ENCODE data around the gene PTPN12.
A peak's percentile ranks its signal among the peaks of the same experiment; 100 is the strongest.
"Not testable (repeated sequence)": the region's sequence is repeated elsewhere in the genome, so short reads cannot be mapped to it uniquely, and the experiment has no call there.

Gene PTPN12

DNA sequence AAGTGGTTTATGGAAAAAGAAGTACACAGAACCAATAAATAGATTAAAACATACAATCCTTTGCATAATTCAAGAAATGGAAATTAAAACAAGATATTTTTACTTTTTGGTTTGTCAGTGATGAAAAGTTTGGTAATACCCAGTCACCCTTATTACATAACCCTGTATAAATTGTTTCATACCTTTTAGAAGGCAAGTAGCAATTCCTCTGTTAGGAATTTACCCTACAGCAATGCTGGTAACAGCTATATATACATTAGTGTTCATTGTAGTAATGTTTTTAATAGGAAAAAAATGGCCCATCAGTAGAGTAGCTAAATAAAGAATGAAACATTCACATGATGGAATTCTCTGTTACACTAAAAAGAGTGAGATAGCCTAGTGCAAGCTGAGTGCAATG lies 42.7 kb downstream of the PTPN12 start:
- DNase-seq (ENCODE audit: low spot score), result no peak

GRCh38 chr7:77580762-77581350 lies 43.8 kb downstream of the PTPN12 start:
- DNase-seq (ENCODE audit: low spot score), result no peak

DNA sequence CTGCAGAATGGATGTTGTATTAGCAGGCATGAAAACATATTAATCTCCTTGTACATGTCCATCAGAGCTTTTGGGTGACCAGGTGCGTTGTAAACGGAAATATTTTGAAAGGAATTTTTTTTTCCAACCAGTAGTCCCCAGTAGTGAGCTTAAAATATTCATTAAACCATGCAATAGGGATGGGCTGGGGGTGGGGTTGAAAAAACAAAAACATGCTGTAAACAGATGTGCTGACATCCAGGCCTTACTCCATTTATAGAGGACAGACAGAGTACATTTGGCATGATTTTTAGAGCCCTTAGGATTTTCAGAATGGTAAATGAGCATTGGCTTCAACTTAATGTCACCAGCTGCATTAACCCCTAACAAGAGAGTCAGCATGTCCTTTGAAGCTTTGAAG lies 50.2 kb downstream of the PTPN12 start:
- no peak for DNase-seq (ENCODE audit: low spot score)

- DNase-seq (ENCODE audit: low spot score), result no peak
Measured at GRCh38 chr7:77600952-77601351, 63.9 kb downstream of the PTPN12 start.

- no peak for DNase-seq (ENCODE audit: low spot score)
Measured at GRCh38 chr7:77606562-77606961, 69.5 kb downstream of the PTPN12 start.

GRCh38 chr7:77619314-77619713 lies 82.2 kb downstream of the PTPN12 start:
- DNase-seq (ENCODE audit: low spot score), result no peak

GRCh38 chr7:77626586-77627308 lies 89.7 kb downstream of the PTPN12 start:
- DNase-seq (ENCODE audit: low spot score), result no peak

DNA sequence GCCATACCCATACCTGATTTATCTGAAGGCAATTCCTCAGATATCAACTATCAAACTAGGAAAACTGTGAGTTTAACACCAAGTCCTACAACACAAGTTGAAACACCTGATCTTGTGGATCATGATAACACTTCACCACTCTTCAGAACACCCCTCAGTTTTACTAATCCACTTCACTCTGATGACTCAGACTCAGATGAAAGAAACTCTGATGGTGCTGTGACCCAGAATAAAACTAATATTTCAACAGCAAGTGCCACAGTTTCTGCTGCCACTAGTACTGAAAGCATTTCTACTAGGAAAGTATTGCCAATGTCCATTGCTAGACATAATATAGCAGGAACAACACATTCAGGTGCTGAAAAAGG lies 90.2 kb downstream of the PTPN12 start:
- no peak for DNase-seq (ENCODE audit: low spot score)

DNA sequence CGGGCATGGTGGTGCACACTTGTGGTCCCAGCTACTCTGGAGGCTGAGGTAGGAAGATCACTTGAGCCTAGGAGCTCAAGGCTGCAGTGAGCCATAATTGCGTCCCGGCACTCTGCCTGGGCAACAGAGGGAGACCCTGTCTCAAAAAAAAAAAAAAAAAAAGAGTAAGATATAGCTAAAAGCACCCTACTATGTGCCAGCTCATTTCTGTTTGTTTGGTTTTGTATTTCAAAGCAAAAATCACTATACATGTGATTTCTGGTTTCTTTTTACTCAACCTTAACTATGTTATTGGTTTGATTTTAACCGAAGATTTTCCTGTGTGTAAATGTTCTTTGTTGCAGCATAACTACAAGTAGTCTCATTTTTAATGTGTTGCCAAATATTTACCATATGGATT lies 92.7 kb downstream of the PTPN12 start:
- DNase-seq (ENCODE audit: low spot score), result no peak

GRCh38 chr7:77631820-77632219 lies 94.7 kb downstream of the PTPN12 start:
- no peak for DNase-seq (ENCODE audit: low spot score)

GRCh38 chr7:77644774-77645173 lies 107.7 kb downstream of the PTPN12 start:
- DNase-seq (ENCODE audit: low spot score), result no peak

- no peak for DNase-seq (ENCODE audit: low spot score)
Measured at GRCh38 chr7:77648742-77649338, 111.7 kb downstream of the PTPN12 start.

DNA sequence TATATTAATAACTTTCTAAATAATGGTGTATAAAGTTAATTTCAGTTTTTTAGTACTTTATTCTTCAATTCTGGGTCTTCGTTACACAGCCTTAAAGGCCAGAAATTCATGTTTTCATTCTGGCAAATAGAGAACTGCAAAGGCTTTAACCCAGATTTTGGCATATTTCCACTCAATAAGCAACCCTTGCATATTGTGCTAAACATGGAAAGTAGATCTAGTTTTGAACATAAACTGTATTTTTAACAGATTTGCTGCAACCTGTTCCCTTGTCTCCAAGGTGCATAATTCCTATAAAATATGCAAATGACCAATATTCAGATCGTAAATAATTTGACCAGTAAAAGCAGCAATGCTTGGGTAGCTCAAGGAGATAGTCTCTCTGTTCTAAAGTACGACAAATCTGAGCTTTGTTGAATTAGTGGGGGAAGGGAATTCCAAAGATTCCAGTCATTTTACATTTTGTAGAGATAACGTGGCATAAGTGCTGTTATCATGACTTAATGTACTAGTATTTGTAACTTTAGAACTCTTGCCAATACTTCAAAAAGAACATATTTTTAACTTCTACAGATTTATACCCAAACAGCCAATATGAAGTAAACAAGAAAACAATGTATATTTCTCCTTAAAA lies 112.7 kb downstream of the PTPN12 start:
- no peak for DNase-seq (ENCODE audit: low spot score)

- DNase-seq (ENCODE audit: low spot score), result peak; percentile 59
Measured at GRCh38 chr7:77651575-77652162, 114.6 kb downstream of the PTPN12 start.

- DNase-seq (ENCODE audit: low spot score), result not testable (repeated sequence)
Measured at GRCh38 chr7:77652826-77653225, 115.7 kb downstream of the PTPN12 start.

DNA sequence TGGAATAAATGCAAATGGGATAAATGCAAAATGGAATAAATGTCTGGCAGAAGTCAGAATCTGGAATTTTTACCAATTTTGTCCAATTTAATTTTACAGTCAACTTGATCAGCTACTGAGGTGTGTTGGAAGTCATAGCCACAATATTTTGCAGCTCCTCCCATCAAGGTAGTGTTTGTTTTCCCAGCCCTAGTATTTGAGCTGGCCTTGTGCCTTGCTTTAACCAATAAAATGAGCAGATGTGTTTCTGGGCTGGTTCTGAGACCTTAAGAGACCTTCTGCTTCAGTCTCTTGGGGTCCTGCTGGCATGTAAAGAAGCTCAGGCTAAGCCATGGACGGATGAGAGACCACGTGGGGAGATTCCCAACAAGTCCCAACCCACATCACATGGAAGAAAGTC lies 116.5 kb downstream of the PTPN12 start:
- DNase-seq (ENCODE audit: low spot score), result no peak

GRCh38 chr7:77655356-77655755 lies 118.3 kb downstream of the PTPN12 start:
- no peak for DNase-seq (ENCODE audit: low spot score)

- DNase-seq (ENCODE audit: low spot score), result no peak
Measured at GRCh38 chr7:77655836-77656455, 118.9 kb downstream of the PTPN12 start.

DNA sequence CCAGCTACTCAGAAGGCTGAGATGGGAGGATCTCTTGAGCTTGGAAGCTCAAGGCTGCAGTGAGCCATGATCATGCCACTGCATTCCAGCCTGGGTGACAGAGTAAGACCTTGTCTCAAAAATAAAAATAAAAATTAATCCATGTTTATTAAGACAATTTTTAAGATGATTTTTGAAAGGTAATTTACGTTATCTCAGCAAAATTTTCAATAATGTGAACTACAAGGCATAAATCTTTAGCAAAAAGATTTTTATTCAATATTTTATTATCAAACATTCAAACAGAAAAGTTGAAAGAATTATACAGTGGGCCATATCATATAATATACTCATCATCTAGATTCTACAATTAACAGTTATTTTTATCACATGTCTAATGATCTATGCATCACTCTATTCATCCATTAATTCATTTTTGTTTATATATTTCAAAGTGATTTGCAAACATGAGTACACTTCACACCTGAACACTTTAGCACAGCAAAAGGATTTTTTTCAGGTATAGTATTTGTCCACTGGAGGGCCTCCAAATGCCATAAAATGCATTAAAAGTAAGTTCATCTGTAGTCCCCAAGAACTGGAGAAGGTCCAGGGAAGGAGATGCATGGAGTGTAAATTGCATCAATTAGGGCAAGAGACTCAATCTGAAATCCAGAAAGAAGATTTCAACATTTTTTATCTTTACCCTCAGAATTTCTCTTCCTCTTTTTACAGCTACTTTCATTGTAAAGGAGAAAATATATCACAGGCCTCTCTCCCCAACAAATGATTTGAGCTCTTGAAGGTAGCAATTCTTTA lies 120.5 kb downstream of the PTPN12 start:
- peak; percentile 78 for DNase-seq (ENCODE audit: low spot score)

GRCh38 chr7:77658928-77659327 lies 121.8 kb downstream of the PTPN12 start:
- no peak for DNase-seq (ENCODE audit: low spot score)

DNA sequence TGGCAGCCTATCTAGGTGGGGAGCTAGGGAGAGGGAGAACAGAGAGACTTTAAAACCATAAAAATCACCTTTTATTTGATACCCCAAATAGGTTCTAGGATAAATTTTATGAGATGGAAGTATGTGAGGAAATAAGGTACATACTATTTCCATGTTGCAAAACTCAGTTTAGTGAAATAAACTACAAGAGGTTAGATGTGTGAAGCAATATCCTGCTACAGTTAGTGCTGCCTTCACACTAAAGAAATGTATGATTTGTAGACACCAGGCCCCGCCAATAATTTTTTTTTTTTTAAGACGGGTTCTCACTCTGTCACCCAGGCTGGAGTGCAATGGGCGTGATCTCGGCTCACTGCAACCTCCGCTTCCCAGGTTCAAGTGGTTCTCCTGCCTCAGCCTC lies 124.7 kb downstream of the PTPN12 start:
- DNase-seq (ENCODE audit: low spot score), result no peak

Measured in cerebellar cortex (tissue), 1 donor.